ENCODE measurements around the gene AGMO.
"Not testable (repeated sequence)": the region's sequence is repeated elsewhere in the genome, so short reads cannot be mapped to it uniquely, and the experiment has no call there.

GRCh38 chr7:15300986-15301385 lies 260.8 kb downstream of the AGMO start:
- not testable (repeated sequence) for TF ChIP-seq CTCF (IDR thresholded peaks at IDR 0.05; ENCODE audit: insufficient read depth, low read length, poor library complexity, severe bottlenecking); EZH2phosphoT487 (conservative IDR thresholded peaks at IDR 0.05; ENCODE audit: low read length)

All from SU-DHL-6 (cell line).